IMR-90 (cell line): ENCODE measurements around the gene GRAMD1B. TPM values are rescaled to one million over a fixed set of nuclear protein-coding genes. Genes with fewer than 3 reads are reported as not detected.

ENCODE experiments used
- ATAC-seq: fragments of 200-7000 bp; cut with Tn5 transposase; 2 replicates; pipeline ENCODE4 v1.9.1; 2020; ENCODE audit warnings: low read depth, mild to moderate bottlenecking, moderate library complexity
- BruUV-seq: library from RNA; stranded (reverse); fragments of 400-500 nt; replicated peaks from 2 replicates; lab custom pipeline; 2021; lab: Mats Ljungman, UMichigan
- CTCF ChIA-PET: fragments of 300-600 bp; formaldehyde crosslinking; extraction: SDS; loops from one replicate; lab custom pipeline; 2021; ENCODE audit warnings: antibody characterized with exemption; lab: Yijun Ruan, JAX
- POLR2A ChIA-PET: fragments of 300-600 bp; sonication (Branson Sonifier 250); formaldehyde crosslinking; loops from one replicate; lab custom pipeline; 2022; ENCODE audit warnings: antibody characterized with exemption; ENCODE audit not compliant: unreplicated experiment; lab: Charles Lee
- DNase-seq: peaks from one replicate; pipeline ENCODE4 v3.0.0; 2013
- H2AFZ ChIP-seq: replicated peaks from 2 replicates; pipeline ENCODE3; 2013; ENCODE audit warnings: low read length, mild to moderate bottlenecking; ENCODE audit not compliant: poor library complexity
- H2AK5ac ChIP-seq: 2 replicates; pipeline ENCODE4 v1.6.1; 2013; ENCODE audit warnings: low read depth, low read length, inconsistent platforms
- H2AK9ac ChIP-seq: replicated peaks from 2 replicates; pipeline ENCODE3; 2013; ENCODE audit warnings: mild to moderate bottlenecking, low read depth, low read length, moderate library complexity; ENCODE audit not compliant: poor library complexity
- H2BK120ac ChIP-seq: 2 replicates; pipeline ENCODE4 v1.6.1; 2013; ENCODE audit warnings: low read depth, low read length, inconsistent platforms
- H2BK15ac ChIP-seq: 3 replicates; pipeline ENCODE4 v1.6.1; 2013; ENCODE audit warnings: low read depth, low read length, inconsistent platforms
- H2BK20ac ChIP-seq: 2 replicates; pipeline ENCODE4 v1.6.1; 2013; ENCODE audit warnings: low read depth, mild to moderate bottlenecking, inconsistent platforms, low read length, moderate library complexity
- H2BK5ac ChIP-seq: 2 replicates; pipeline ENCODE4 v1.6.1; 2013; ENCODE audit warnings: mild to moderate bottlenecking, low read depth, low read length, inconsistent platforms; ENCODE audit not compliant: poor library complexity, severe bottlenecking
- H3K14ac ChIP-seq: replicated peaks from 2 replicates; pipeline ENCODE4 v1.6.1; 2013; ENCODE audit warnings: low read depth, low read length, inconsistent platforms
- H3K18ac ChIP-seq: 2 replicates; pipeline ENCODE4 v1.6.1; 2013; ENCODE audit warnings: low read depth, low read length, control low read depth
- H3K23ac ChIP-seq: 2 replicates; pipeline ENCODE4 v1.6.1; 2013; ENCODE audit warnings: low read depth, low read length, inconsistent platforms
- H3K27ac ChIP-seq: 2 replicates; pipeline ENCODE4 v1.5.1; 2013; ENCODE audit warnings: mild to moderate bottlenecking, control low read depth, low read length; ENCODE audit not compliant: insufficient read depth
- H3K27me3 ChIP-seq: 2 replicates; pipeline ENCODE4 v1.6.1; 2013; ENCODE audit warnings: low read length; ENCODE audit not compliant: control insufficient read depth, insufficient read depth
- H3K36me3 ChIP-seq: 2 replicates; pipeline ENCODE4 v1.6.1; 2013; ENCODE audit warnings: low read length, mixed read lengths; ENCODE audit not compliant: control insufficient read depth, insufficient read depth
- H3K4ac ChIP-seq: 2 replicates; pipeline ENCODE4 v1.6.1; 2013; ENCODE audit warnings: low read depth, low read length, inconsistent platforms
- H3K4me1 ChIP-seq: 2 replicates; pipeline ENCODE4 v1.6.1; 2013; ENCODE audit warnings: low read length, mixed read lengths; ENCODE audit not compliant: control insufficient read depth, insufficient read depth
- H3K4me2 ChIP-seq: 2 replicates; pipeline ENCODE4 v1.6.1; 2013; ENCODE audit warnings: low read depth, mild to moderate bottlenecking, control low read depth, low read length, moderate library complexity
- H3K4me3 ChIP-seq: 2 replicates; pipeline ENCODE4 v1.5.1; 2013; ENCODE audit warnings: low read depth, mild to moderate bottlenecking, control low read depth, low read length, moderate library complexity; ENCODE audit not compliant: insufficient read depth
- H3K56ac ChIP-seq: 2 replicates; pipeline ENCODE4 v1.6.1; 2013; ENCODE audit warnings: low read length, inconsistent platforms; ENCODE audit not compliant: insufficient read depth; ENCODE audit errors: extremely low read depth
- H3K79me1 ChIP-seq, 2 experiments: 2 replicates each; pipeline ENCODE4 v1.6.1; 2013; ENCODE audit warnings: low read length in 2 of 2, inconsistent platforms in 1 of 2, low read depth in 1 of 2
- H3K9ac ChIP-seq: 2 replicates; pipeline ENCODE4 v1.6.1; 2013; ENCODE audit warnings: low read depth, low read length, control low read depth
- H3K9me1 ChIP-seq: 2 replicates; pipeline ENCODE4 v1.6.1; 2013; ENCODE audit warnings: low read length, inconsistent platforms; ENCODE audit not compliant: insufficient read depth
- H3K9me3 ChIP-seq: 2 replicates; pipeline ENCODE4 v1.6.1; 2013; ENCODE audit warnings: low read length; ENCODE audit not compliant: control insufficient read depth, insufficient read depth
- H4K20me1 ChIP-seq: 2 replicates; pipeline ENCODE4 v1.6.1; 2013; ENCODE audit warnings: low read length, inconsistent platforms; ENCODE audit not compliant: insufficient read depth
- H4K5ac ChIP-seq: 2 replicates; pipeline ENCODE4 v1.6.1; 2013; ENCODE audit warnings: mild to moderate bottlenecking, low read depth, low read length, control low read depth
- H4K8ac ChIP-seq, 2 experiments: 2 replicates each; pipeline ENCODE4 v1.6.1; 2013; ENCODE audit warnings: low read depth in 2 of 2, low read length in 2 of 2, control low read depth in 1 of 2, inconsistent platforms in 1 of 2
- H4K91ac ChIP-seq: 2 replicates; pipeline ENCODE4 v1.6.1; 2013; ENCODE audit warnings: low read depth, low read length, inconsistent platforms; ENCODE audit not compliant: insufficient read depth
- BHLHE40 ChIP-seq: fragments of 150-350 bp; IDR thresholded peaks from 2 replicates; pipeline ENCODE4 v1.6.1; 2016; ENCODE audit warnings: mild to moderate bottlenecking, low read depth, low read length
- CEBPB ChIP-seq: IDR thresholded peaks from 2 replicates; pipeline ENCODE4 v1.6.1; 2012; ENCODE audit warnings: low read depth, low read length, improper control_type of control experiment
- CHD1 ChIP-seq: IDR thresholded peaks from 2 replicates; pipeline ENCODE4 v1.6.1; 2012; ENCODE audit warnings: low read depth, low read length, improper control_type of control experiment
- CTCF ChIP-seq: conservative IDR thresholded peaks from 2 replicates; pipeline ENCODE4 v1.5.1; 2012; ENCODE audit warnings: mild to moderate bottlenecking, low read depth, low read length, improper control_type of control experiment
- FOS ChIP-seq: fragments of 150-350 bp; IDR thresholded peaks from 2 replicates; pipeline ENCODE4 v1.6.1; 2016; ENCODE audit warnings: low read depth, low read length
- MAFK ChIP-seq: IDR thresholded peaks from 2 replicates; pipeline ENCODE4 v1.6.1; 2012; ENCODE audit warnings: low read depth, low read length, improper control_type of control experiment
- MAZ ChIP-seq: IDR thresholded peaks from 2 replicates; pipeline ENCODE4 v1.6.1; 2012; ENCODE audit warnings: low read depth, mild to moderate bottlenecking, low read length, improper control_type of control experiment, moderate library complexity, borderline replicate concordance
- MXI1 ChIP-seq: IDR thresholded peaks from 2 replicates; pipeline ENCODE4 v1.6.1; 2012; ENCODE audit warnings: low read depth, mild to moderate bottlenecking, low read length, moderate library complexity, borderline replicate concordance
- NFE2L2 ChIP-seq: fragments of 150-350 bp; IDR thresholded peaks from 2 replicates; pipeline ENCODE4 v1.6.1; 2016; ENCODE audit warnings: low read depth, mild to moderate bottlenecking, low read length
- POLR2A ChIP-seq: IDR thresholded peaks from 2 replicates; pipeline ENCODE4 v1.6.1; 2012; ENCODE audit warnings: mild to moderate bottlenecking, low read depth, low read length
- RAD21 ChIP-seq: IDR thresholded peaks from 2 replicates; pipeline ENCODE4 v1.6.1; 2012; ENCODE audit warnings: low read length, improper control_type of control experiment
- RFX5 ChIP-seq: IDR thresholded peaks from 2 replicates; pipeline ENCODE4 v1.8.0; 2012; ENCODE audit warnings: low read depth, mild to moderate bottlenecking, low read length, moderate library complexity
- SMC3 ChIP-seq: fragments of 150-350 bp; IDR thresholded peaks from 2 replicates; pipeline ENCODE4 v1.6.1; 2016; ENCODE audit warnings: low read depth, mild to moderate bottlenecking, antibody characterized with exemption, low read length, moderate library complexity
- USF2 ChIP-seq: fragments of 150-350 bp; IDR thresholded peaks from 2 replicates; pipeline ENCODE4 v1.6.1; 2017; ENCODE audit warnings: mild to moderate bottlenecking, antibody characterized with exemption, low read length, low read depth
- WGBS, 2 experiments: methylation state at CpG; one replicate each; pipeline versions ENCODE4 v1.1.5 to v1.1.7; 2013; ENCODE audit warnings: missing lambda C conversion rate in 2 of 2; ENCODE audit not compliant: insufficient read length in 1 of 2; ENCODE audit errors: extremely low coverage in 2 of 2; 5-methylcytosine and 5-hydroxymethylcytosine counted together
- dilution Hi-C: fragments of 300-500 bp; cut with HindIII; formaldehyde crosslinking; loops from one replicate; pipeline ENCODE4 v1.14.3; 2018; ENCODE audit warnings: low sequenced_read_pairs; ENCODE audit not compliant: unreplicated experiment
- in situ Hi-C: fragments of 300-500 bp; cut with MboI; formaldehyde crosslinking; loops from 3 replicates; pipeline ENCODE4 v1.14.3; 2019; ENCODE audit warnings: low sequenced_read_pairs, inconsistent platforms, mixed read lengths
- intact Hi-C: fragments of 100-400 bp; cut with micrococcal nuclease; formaldehyde crosslinking; loops from 2 replicates; pipeline ENCODE4 v1.10.0; 2022
- polyA plus RNA-seq, 3 experiments: library from polyadenylated mRNA; depleted of rRNA; stranded (reverse); fragments of >200 nt; gene quantifications; 2 replicates each; pipeline ENCODE4 v1.2.3, GENCODE V29; 2012; ENCODE audit warnings: low replicate concordance in 1 of 3
- total RNA-seq: library from RNA; depleted of rRNA; stranded (reverse); fragments of >200 nt; gene quantifications from 2 replicates; pipeline ENCODE4 v1.2.3, GENCODE V29; 2012
- TF ChIP-seq, protein P1 (sequence below): fragments of 150-350 bp; IDR thresholded peaks from 2 replicates; pipeline ENCODE4 v1.6.1; 2016; ENCODE audit warnings: low read depth, mild to moderate bottlenecking, low read length, moderate library complexity, borderline replicate concordance

Gene GRAMD1B
- total and polyA plus RNA-seq, 2 of the 4 experiments (the other 2 are of a cell fraction), result 7.1 to 7.2 TPM

DNA sequence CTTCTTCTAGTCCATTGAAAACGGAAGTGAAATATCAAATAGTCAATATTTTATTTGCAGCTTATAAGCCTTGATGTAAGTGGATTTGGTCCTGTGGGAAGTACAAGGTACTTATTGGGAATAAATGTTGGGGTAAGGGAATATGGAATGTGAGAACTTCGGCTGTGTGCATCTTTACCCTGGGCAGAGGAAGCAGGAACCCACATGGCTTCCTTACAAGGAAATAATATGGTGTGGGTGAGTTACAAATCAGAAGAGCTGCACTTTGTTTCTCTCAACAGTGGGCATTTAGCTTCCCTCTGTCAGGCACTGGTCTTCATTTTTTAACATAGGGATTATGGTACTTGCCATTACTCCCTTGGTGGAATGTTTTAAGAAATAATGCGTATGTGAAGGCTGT is 146.4 kb downstream of the GRAMD1B start:
- no peak overlapping the region for H3K23ac ChIP-seq
- ATAC-seq (no peak), DNase-seq (no peak)
- H2BK5ac ChIP-seq, result no peak overlapping the region
- no peak overlapping the region for H3K4me3 ChIP-seq
- H3K9me3 ChIP-seq, result no peaks in the 10 kb centered on the region
- no peak overlapping the region for H2AK9ac ChIP-seq
- H3K56ac ChIP-seq, result no peak overlapping the region
- no CpG with 5 or more reads among the region's 3 CpGs for WGBS, 2 experiments
- no peak overlapping the region for H3K4ac ChIP-seq
- no peak overlapping the region for H3K14ac ChIP-seq
- H3K27ac ChIP-seq, result no peak overlapping the region
- in situ Hi-C loops (no loop called here), intact Hi-C loops (loop anchor here (10.0 kb wide), 1 partner anchor 272 kb away; no protein-coding TSS in a partner anchor), dilution Hi-C loops (no loop called here)
- H4K5ac ChIP-seq, result no peak overlapping the region
- H3K9me1 ChIP-seq, result no peaks in the 10 kb centered on the region
- no peak overlapping the region for H3K9ac ChIP-seq
- no peaks in the 10 kb centered on the region for H3K27me3 ChIP-seq
- CTCF ChIA-PET, result interaction anchor here (0.6 to 1.5 kb wide), 10 partner anchors 9 to 303 kb away, joined by 3 to 11 read pairs (median 4); no protein-coding TSS in a partner anchor
- H2BK15ac ChIP-seq, result no peak overlapping the region
- H2AK5ac ChIP-seq, result no peak overlapping the region
- H4K91ac ChIP-seq, result no peak overlapping the region
- BruUV-seq, result no TSS peak
- H2BK20ac ChIP-seq, result no peak overlapping the region
- H2BK120ac ChIP-seq, result no peak overlapping the region
- no peak for TF ChIP-seq BHLHE40
- no peak for TF ChIP-seq NFE2L2
- TF ChIP-seq MAFK, result no peak
- TF ChIP-seq MAZ, result no peak
- TF ChIP-seq, protein P1, sequence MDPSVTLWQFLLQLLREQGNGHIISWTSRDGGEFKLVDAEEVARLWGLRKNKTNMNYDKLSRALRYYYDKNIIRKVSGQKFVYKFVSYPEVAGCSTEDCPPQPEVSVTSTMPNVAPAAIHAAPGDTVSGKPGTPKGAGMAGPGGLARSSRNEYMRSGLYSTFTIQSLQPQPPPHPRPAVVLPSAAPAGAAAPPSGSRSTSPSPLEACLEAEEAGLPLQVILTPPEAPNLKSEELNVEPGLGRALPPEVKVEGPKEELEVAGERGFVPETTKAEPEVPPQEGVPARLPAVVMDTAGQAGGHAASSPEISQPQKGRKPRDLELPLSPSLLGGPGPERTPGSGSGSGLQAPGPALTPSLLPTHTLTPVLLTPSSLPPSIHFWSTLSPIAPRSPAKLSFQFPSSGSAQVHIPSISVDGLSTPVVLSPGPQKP, result no peak
- no peak for TF ChIP-seq MXI1
- no peak for TF ChIP-seq USF2
- no peak for TF ChIP-seq SMC3
- no peak for TF ChIP-seq CHD1
- no peak for TF ChIP-seq FOS
- no peak for TF ChIP-seq CTCF
- no peak for TF ChIP-seq POLR2A
- no peak for TF ChIP-seq RFX5
- no peak for TF ChIP-seq CEBPB
- no peak for TF ChIP-seq RAD21
- no peak overlapping the region for H3K4me2 ChIP-seq
- H2AFZ ChIP-seq, result no peak overlapping the region
- H3K79me1 ChIP-seq, result peaks cover 2 to 4% of the 10 kb centered on the region in 2 experiments; a peak in 1 of 4 replicates
- H4K20me1 ChIP-seq, result peaks cover 10% of the 10 kb centered on the region; the same call in 1 of the 2 replicates
- H3K18ac ChIP-seq, result no peak overlapping the region
- H3K36me3 ChIP-seq, result no peaks in the 10 kb centered on the region
- POLR2A ChIA-PET, result no interaction called here
- H3K4me1 ChIP-seq, result no peaks in the 10 kb centered on the region
- H4K8ac ChIP-seq, result no peak overlapping the region
